HG03097 (cell line): ENCODE measurements around the gene STK11.
"Not testable (repeated sequence)": the region's sequence is repeated elsewhere in the genome, so short reads cannot be mapped to it uniquely, and the experiment has no call there.

ENCODE experiments used
- ATAC-seq: cut with Tn5 transposase; IDR thresholded peaks from one replicate; pipeline ENCODE4 v1.9.1; 2021; ENCODE audit not compliant: unreplicated experiment, low FRiP score

The STK11 gene

GRCh38 chr19:1246265-1247087, 40.9 kb downstream of the STK11 start:
- ATAC-seq: not testable (repeated sequence)

GRCh38 chr19:1247748-1248138, 42.2 kb downstream of the STK11 start:
- ATAC-seq: no peak

GRCh38 chr19:1248139-1248785, 42.7 kb downstream of the STK11 start, which contains the start of gene MIDN:
Gene MIDN, plus strand, starts transcription at chr19:1248583. Its CDS starts 1,714 bp downstream, at chr19:1250297.
- ATAC-seq: peak; percentile 9

- peak; percentile 26 for ATAC-seq
These were observed 43.3 kb downstream of the STK11 start for GRCh38 chr19:1248786-1249297.

- ATAC-seq: peak; percentile 39
These were observed 43.9 kb downstream of the STK11 start for GRCh38 chr19:1249298-1249989.

- ATAC-seq: no peak
These were observed 44.4 kb downstream of the STK11 start for GRCh38 chr19:1249990-1250436.

- no peak for ATAC-seq
These were observed 45.1 kb downstream of the STK11 start for GRCh38 chr19:1250437-1251260.

GRCh38 chr19:1251330-1252220, 46.0 kb downstream of the STK11 start:
- no peak for ATAC-seq

- ATAC-seq: no peak
These were observed 46.7 kb downstream of the STK11 start for GRCh38 chr19:1252221-1252820.

GRCh38 chr19:1252821-1253513, 47.4 kb downstream of the STK11 start:
- no peak for ATAC-seq

GRCh38 chr19:1253514-1254080, 48.0 kb downstream of the STK11 start:
- ATAC-seq: no peak

- no peak for ATAC-seq
These were observed 48.5 kb downstream of the STK11 start for GRCh38 chr19:1254081-1254527.

GRCh38 chr19:1254530-1255185, 49.1 kb downstream of the STK11 start:
- no peak for ATAC-seq

- no peak for ATAC-seq
These were observed 49.9 kb downstream of the STK11 start for GRCh38 chr19:1255186-1256161.

- ATAC-seq: no peak
These were observed 51.3 kb downstream of the STK11 start for GRCh38 chr19:1256646-1257474.
